K562 (cell line): ENCODE measurements around the gene CFHR4.

Experiments
- BCL6 ChIP-seq: fragments of 250-450 bp; sonication (Bioruptor Pico); IDR thresholded peaks from 2 replicates; pipeline ENCODE4 v1.4.0; 2020
- CTCF ChIP-seq, 3 experiments: IDR thresholded peaks in 2 of 3; conservative IDR thresholded peaks in 1 of 3; 2 replicates each; pipeline ENCODE4 v1.5.1; 2011 to 2012; ENCODE audit warnings: low read length in 3 of 3, mild to moderate bottlenecking in 3 of 3, control low read depth in 2 of 3, improper control_type of control experiment in 1 of 3, inconsistent platforms in 1 of 3, low read depth in 1 of 3, mixed read lengths in 1 of 3, moderate library complexity in 1 of 3; ENCODE audit not compliant: insufficient read depth in 2 of 3
- E2F3 ChIP-seq: fragments of 250-450 bp; sonication (Bioruptor Pico); IDR thresholded peaks from 2 replicates; pipeline ENCODE4 v1.4.0; 2020; ENCODE audit warnings: mild to moderate bottlenecking
- ELK3 ChIP-seq: fragments of 450-650 bp; formaldehyde crosslinking; IDR thresholded peaks from 2 replicates; pipeline ENCODE4 v1.4.0; 2020; ENCODE audit warnings: mild to moderate bottlenecking
- EZH2 ChIP-seq: IDR thresholded peaks from 2 replicates; pipeline ENCODE4 v1.6.1; 2012; ENCODE audit warnings: low read depth, mild to moderate bottlenecking, inconsistent platforms, low read length, borderline replicate concordance
- GABPA ChIP-seq: fragments of 200-800 bp; sonication (Bioruptor generic); conservative IDR thresholded peaks from 2 replicates; pipeline ENCODE4 v1.6.1; 2016; ENCODE audit warnings: low read depth, missing genetic modification characterization, missing compliant biosample characterization
- JUND ChIP-seq, 2 experiments: IDR thresholded peaks; 2 replicates in 1 of 2; 3 replicates in 1 of 2; pipeline ENCODE4 v1.6.1; 2011; ENCODE audit warnings: borderline replicate concordance in 2 of 2, low read depth in 2 of 2, low read length in 2 of 2, improper control_type of control experiment in 1 of 2, missing biosample characterization in 1 of 2, missing genetic modification characterization in 1 of 2, missing genetic modification reagents in 1 of 2
- MAZ ChIP-seq, 2 experiments: fragments of 450-650 bp in 1 of 2; sonication (generic) in 1 of 2; formaldehyde crosslinking; IDR thresholded peaks in 1 of 2; conservative IDR thresholded peaks in 1 of 2; 2 replicates each; pipeline versions ENCODE4 v1.4.0 to v1.5.0; 2020; ENCODE audit warnings: mild to moderate bottlenecking in 1 of 2, missing genetic modification reagents in 1 of 2
- PATZ1 ChIP-seq: fragments of 250-450 bp; sonication (Bioruptor Pico); IDR thresholded peaks from 2 replicates; pipeline ENCODE4 v1.5.0; 2020; ENCODE audit warnings: mild to moderate bottlenecking, borderline replicate concordance
- PTRF ChIP-seq: fragments of 450-650 bp; IDR thresholded peaks from 2 replicates; pipeline ENCODE4 v1.6.1; 2016; ENCODE audit warnings: mild to moderate bottlenecking, missing genetic modification characterization, missing compliant biosample characterization
- SP1 ChIP-seq: sonication (generic); formaldehyde crosslinking; IDR thresholded peaks from 2 replicates; pipeline ENCODE4 v1.8.1; 2022; ENCODE audit warnings: mild to moderate bottlenecking, missing genetic modification reagents
- ZEB2 ChIP-seq: fragments of 450-650 bp; IDR thresholded peaks from 2 replicates; pipeline ENCODE4 v1.6.1; 2016
- ZKSCAN1 ChIP-seq: fragments of 150-350 bp; IDR thresholded peaks from 2 replicates; pipeline ENCODE4 v1.6.1; 2016; ENCODE audit warnings: low read depth, low read length

- TF ChIP-seq JUND (IDR thresholded peaks at IDR 0.05; ENCODE audit: borderline replicate concordance, low read depth, low read length) (no peak), JUND (tag; IDR thresholded peaks at IDR 0.05; ENCODE audit: borderline replicate concordance, low read depth, low read length) (no peak), ZEB2 (no peak), PATZ1 (CRISPR knock-in tag) (no peak), EZH2 (no peak), CTCF (IDR thresholded peaks at IDR 0.05 in 2 of 3, conservative IDR thresholded peaks at IDR 0.05 in 1 of 3; ENCODE audit: insufficient read depth in 2 of 3, low read depth in 1 of 3, low read length in 3 of 3) (no peak), E2F3 (CRISPR knock-in tag) (no peak), MAZ (CRISPR knock-in tag; conservative IDR thresholded peaks at IDR 0.05 in 1 of 2, IDR thresholded peaks at IDR 0.05 in 1 of 2) (no peak), ZKSCAN1 (no peak), PTRF (tag) (no peak), SP1 (CRISPR knock-in tag) (no peak), ELK3 (CRISPR knock-in tag) (no peak), GABPA (tag) (no peak), BCL6 (CRISPR knock-in tag) (no peak)
Observed at GRCh38 chr1:196954778-196955177, 66.9 kb downstream of the CFHR4 start.
